ENCODE data around the gene SUN1.
"Not testable (repeated sequence)": the region's sequence is repeated elsewhere in the genome, so short reads cannot be mapped to it uniquely, and the experiment has no call there.

Gene SUN1

GRCh38 chr7:835021-835420 is 2.7 kb downstream of the SUN1 start:
- DNase-seq: no peak

GRCh38 chr7:835485-836401 is 3.5 kb downstream of the SUN1 start:
- no peak for DNase-seq

GRCh38 chr7:836429-836828 is 4.2 kb downstream of the SUN1 start:
- no peak for DNase-seq

GRCh38 chr7:837001-837400 is 4.7 kb downstream of the SUN1 start:
- DNase-seq: no peak

- no peak for DNase-seq
Observed at GRCh38 chr7:840001-840600, 7.8 kb downstream of the SUN1 start.

- no peak for DNase-seq
Observed at GRCh38 chr7:841943-842342, 9.7 kb downstream of the SUN1 start.

- no peak for DNase-seq
Observed at GRCh38 chr7:842431-843031, 10.3 kb downstream of the SUN1 start.

- DNase-seq: no peak
Observed at GRCh38 chr7:843230-843629, 11.0 kb downstream of the SUN1 start.

GRCh38 chr7:844043-844442 is 11.8 kb downstream of the SUN1 start:
- no peak for DNase-seq

- DNase-seq: no peak
Observed at GRCh38 chr7:844514-844913, 12.2 kb downstream of the SUN1 start.

- DNase-seq: no peak
Observed at GRCh38 chr7:845091-845490, 12.8 kb downstream of the SUN1 start.

GRCh38 chr7:845731-846130 is 13.5 kb downstream of the SUN1 start:
- DNase-seq: no peak

- DNase-seq: not testable (repeated sequence)
Observed at GRCh38 chr7:846958-847650, 14.8 kb downstream of the SUN1 start.

- DNase-seq: not testable (repeated sequence)
Observed at GRCh38 chr7:847728-848127, 15.5 kb downstream of the SUN1 start.

GRCh38 chr7:849145-849544 is 16.9 kb downstream of the SUN1 start:
- no peak for DNase-seq

- DNase-seq: no peak
Observed at GRCh38 chr7:849781-850180, 17.5 kb downstream of the SUN1 start.

- DNase-seq: no peak
Observed at GRCh38 chr7:851204-851603, 18.9 kb downstream of the SUN1 start.

GRCh38 chr7:853366-854117 is 21.3 kb downstream of the SUN1 start:
- no peak for DNase-seq

GRCh38 chr7:854118-854775 is 22.0 kb downstream of the SUN1 start:
- no peak for DNase-seq

GRCh38 chr7:855686-856369 is 23.6 kb downstream of the SUN1 start:
- DNase-seq: no peak

GRCh38 chr7:856444-857095 is 24.3 kb downstream of the SUN1 start:
- DNase-seq: no peak

Data from activated gamma-delta T cell (primary cell).